GM12874 (cell line): Measurements from ENCODE around the gene HIVEP1.

Experiments
- CTCF ChIP-seq: IDR thresholded peaks from 2 replicates; pipeline ENCODE4 v1.5.1; 2011; ENCODE audit warnings: low read depth, mild to moderate bottlenecking, control low read depth, low read length, moderate library complexity; ENCODE audit not compliant: insufficient read depth

Gene HIVEP1

GRCh38 chr6:11971154-11971553 is 41.0 kb upstream of the HIVEP1 start:
- no peak for TF ChIP-seq CTCF

- no peak for TF ChIP-seq CTCF
These were observed 39.8 kb upstream of the HIVEP1 start for GRCh38 chr6:11972270-11972669.

GRCh38 chr6:11972806-11973205 is 39.3 kb upstream of the HIVEP1 start:
- no peak for TF ChIP-seq CTCF

GRCh38 chr6:11973238-11973637 is 38.9 kb upstream of the HIVEP1 start:
- no peak for TF ChIP-seq CTCF

- TF ChIP-seq CTCF, result no peak
These were observed 38.0 kb upstream of the HIVEP1 start for GRCh38 chr6:11974089-11974488.

- TF ChIP-seq CTCF, result no peak
These were observed 36.6 kb upstream of the HIVEP1 start for GRCh38 chr6:11975353-11975977.

GRCh38 chr6:11976489-11976888 is 35.6 kb upstream of the HIVEP1 start:
- no peak for TF ChIP-seq CTCF
